A549 (cell line): Measurements from ENCODE around the gene FAM120B.

Experiments used
- CEBPB ChIP-seq, 2 experiments: fragments of >200 bp in 1 of 2; sonication (Bioruptor Twin) in 1 of 2; formaldehyde crosslinking in 1 of 2; IDR thresholded peaks; 2 replicates each; pipeline ENCODE4 v1.6.1; 2012 to 2016
- EHMT2 ChIP-seq: fragments of 200-600 bp; sonication (generic); IDR thresholded peaks from 2 replicates; pipeline ENCODE4 v1.6.1; 2016; ENCODE audit warnings: antibody characterized with exemption, low read depth, mild to moderate bottlenecking, moderate library complexity
- FOSL2 ChIP-seq, 2 experiments: fragments of 450-650 bp in 1 of 2; fragments of >200 bp in 1 of 2; sonication (Bioruptor Twin) in 1 of 2; formaldehyde crosslinking; IDR thresholded peaks; 2 replicates each; pipeline versions ENCODE4 v1.5.0 to v1.6.1; 2016 to 2020; ENCODE audit warnings: mild to moderate bottlenecking in 1 of 2, moderate library complexity in 1 of 2
- HOXB13 ChIP-seq: fragments of 250-450 bp; sonication (Bioruptor Pico); IDR thresholded peaks from 2 replicates; pipeline ENCODE4 v1.5.0; 2020; ENCODE audit warnings: low read depth, mild to moderate bottlenecking, moderate library complexity
- JUNB ChIP-seq: fragments of >200 bp; sonication (Bioruptor Twin); formaldehyde crosslinking; IDR thresholded peaks from 2 replicates; pipeline ENCODE4 v1.6.1; 2016
- MAZ ChIP-seq: fragments of 150-350 bp; IDR thresholded peaks from 2 replicates; pipeline ENCODE4 v1.6.1; 2014; ENCODE audit warnings: antibody characterized with exemption, low read depth, low read length, borderline replicate concordance
- NFE2L2 ChIP-seq: fragments of 150-350 bp; conservative IDR thresholded peaks from 2 replicates; pipeline ENCODE4 v1.6.1; 2014; ENCODE audit warnings: low read length
- NPAS2 ChIP-seq: fragments of 250-450 bp; sonication (Bioruptor Pico); IDR thresholded peaks from 2 replicates; pipeline ENCODE4 v1.8.0; 2022; ENCODE audit warnings: mild to moderate bottlenecking, moderate library complexity, borderline replicate concordance
- POLR2A ChIP-seq: IDR thresholded peaks from 2 replicates; pipeline ENCODE4 v1.6.1; 2012; ENCODE audit warnings: mild to moderate bottlenecking, low read length
- RAD21 ChIP-seq, 2 experiments: fragments of >200 bp in 1 of 2; sonication (Bioruptor Twin) in 1 of 2; formaldehyde crosslinking in 1 of 2; IDR thresholded peaks in 1 of 2; conservative IDR thresholded peaks in 1 of 2; 2 replicates in 1 of 2; 3 replicates in 1 of 2; pipeline ENCODE4 v1.6.1; 2012 to 2018; ENCODE audit warnings: inconsistent platforms in 1 of 2
- TF ChIP-seq, protein P1 (sequence below): fragments of >200 bp; sonication (Bioruptor Twin); formaldehyde crosslinking; IDR thresholded peaks from 3 replicates; pipeline ENCODE4 v1.5.1; 2016
- TF ChIP-seq, protein P2 (sequence below): fragments of 450-650 bp; IDR thresholded peaks from 2 replicates; pipeline ENCODE4 v1.6.1; 2014; ENCODE audit warnings: antibody characterized with exemption
- TF ChIP-seq, protein P3 (sequence below): fragments of >200 bp; sonication (Bioruptor Twin); formaldehyde crosslinking; IDR thresholded peaks from 3 replicates; pipeline ENCODE4 v1.6.1; 2016

DNA sequence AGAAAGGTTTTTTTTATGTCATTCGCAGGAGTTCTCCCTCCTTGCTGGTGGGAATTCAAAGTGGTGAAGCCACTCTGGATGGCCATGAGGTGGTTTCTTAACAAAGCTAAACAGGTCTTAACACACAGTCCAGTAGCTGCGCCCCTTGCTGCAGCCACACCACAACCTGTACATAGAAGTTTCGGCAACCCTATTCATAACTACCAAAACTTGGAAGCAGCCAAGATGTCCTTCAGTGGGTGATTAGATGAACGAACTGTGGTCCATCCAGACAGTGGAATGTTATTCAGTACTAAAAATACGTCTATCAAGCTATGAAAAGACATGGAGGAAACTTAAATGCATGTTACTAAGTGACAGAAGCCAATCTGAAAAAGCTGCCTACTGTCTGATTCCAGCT, 78.9 kb downstream of the FAM120B start:
- no peak for TF ChIP-seq POLR2A
- TF ChIP-seq, protein P1, sequence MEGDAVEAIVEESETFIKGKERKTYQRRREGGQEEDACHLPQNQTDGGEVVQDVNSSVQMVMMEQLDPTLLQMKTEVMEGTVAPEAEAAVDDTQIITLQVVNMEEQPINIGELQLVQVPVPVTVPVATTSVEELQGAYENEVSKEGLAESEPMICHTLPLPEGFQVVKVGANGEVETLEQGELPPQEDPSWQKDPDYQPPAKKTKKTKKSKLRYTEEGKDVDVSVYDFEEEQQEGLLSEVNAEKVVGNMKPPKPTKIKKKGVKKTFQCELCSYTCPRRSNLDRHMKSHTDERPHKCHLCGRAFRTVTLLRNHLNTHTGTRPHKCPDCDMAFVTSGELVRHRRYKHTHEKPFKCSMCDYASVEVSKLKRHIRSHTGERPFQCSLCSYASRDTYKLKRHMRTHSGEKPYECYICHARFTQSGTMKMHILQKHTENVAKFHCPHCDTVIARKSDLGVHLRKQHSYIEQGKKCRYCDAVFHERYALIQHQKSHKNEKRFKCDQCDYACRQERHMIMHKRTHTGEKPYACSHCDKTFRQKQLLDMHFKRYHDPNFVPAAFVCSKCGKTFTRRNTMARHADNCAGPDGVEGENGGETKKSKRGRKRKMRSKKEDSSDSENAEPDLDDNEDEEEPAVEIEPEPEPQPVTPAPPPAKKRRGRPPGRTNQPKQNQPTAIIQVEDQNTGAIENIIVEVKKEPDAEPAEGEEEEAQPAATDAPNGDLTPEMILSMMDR, result no peak
- TF ChIP-seq, protein P2, sequence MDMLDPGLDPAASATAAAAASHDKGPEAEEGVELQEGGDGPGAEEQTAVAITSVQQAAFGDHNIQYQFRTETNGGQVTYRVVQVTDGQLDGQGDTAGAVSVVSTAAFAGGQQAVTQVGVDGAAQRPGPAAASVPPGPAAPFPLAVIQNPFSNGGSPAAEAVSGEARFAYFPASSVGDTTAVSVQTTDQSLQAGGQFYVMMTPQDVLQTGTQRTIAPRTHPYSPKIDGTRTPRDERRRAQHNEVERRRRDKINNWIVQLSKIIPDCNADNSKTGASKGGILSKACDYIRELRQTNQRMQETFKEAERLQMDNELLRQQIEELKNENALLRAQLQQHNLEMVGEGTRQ, result no peak
- no peak for TF ChIP-seq NFE2L2
- no peak for TF ChIP-seq CEBPB (IDR thresholded peaks at IDR 0.05)
- TF ChIP-seq RAD21 (conservative IDR thresholded peaks at IDR 0.05 in 1 of 2, IDR thresholded peaks at IDR 0.05 in 1 of 2), result no peak
- TF ChIP-seq NPAS2 (CRISPR knock-in tag), result no peak
- TF ChIP-seq MAZ, result no peak
- no peak for TF ChIP-seq HOXB13 (CRISPR knock-in tag)
- TF ChIP-seq EHMT2, result no peak
- TF ChIP-seq, protein P3, sequence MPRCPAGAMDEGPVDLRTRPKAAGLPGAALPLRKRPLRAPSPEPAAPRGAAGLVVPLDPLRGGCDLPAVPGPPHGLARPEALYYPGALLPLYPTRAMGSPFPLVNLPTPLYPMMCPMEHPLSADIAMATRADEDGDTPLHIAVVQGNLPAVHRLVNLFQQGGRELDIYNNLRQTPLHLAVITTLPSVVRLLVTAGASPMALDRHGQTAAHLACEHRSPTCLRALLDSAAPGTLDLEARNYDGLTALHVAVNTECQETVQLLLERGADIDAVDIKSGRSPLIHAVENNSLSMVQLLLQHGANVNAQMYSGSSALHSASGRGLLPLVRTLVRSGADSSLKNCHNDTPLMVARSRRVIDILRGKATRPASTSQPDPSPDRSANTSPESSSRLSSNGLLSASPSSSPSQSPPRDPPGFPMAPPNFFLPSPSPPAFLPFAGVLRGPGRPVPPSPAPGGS, result no peak
- TF ChIP-seq FOSL2 (IDR thresholded peaks at IDR 0.05), result no peak
- TF ChIP-seq FOSL2 (CRISPR knock-in tag; IDR thresholded peaks at IDR 0.05), result no peak
- TF ChIP-seq JUNB, result no peak
